Hematopoietic multipotent progenitor cell treated with erythropoietin and hydrocortisone succinate and interleukin-3 and kit ligand, for 4 days (in vitro differentiated cells): ENCODE measurements around the gene KRT86.

Experiments
- DNase-seq: peaks from one replicate; pipeline ENCODE4 v3.0.0-alpha.2; 2015

KRT86 gene

GRCh38 chr12:52274521-52275120 is at the start of gene KRT86:
TSS of gene KRT86 (plus strand) at chr12:52274645. CDS start at chr12:52301917, 27,272 bp downstream.
- DNase-seq, result no peak

- no peak for DNase-seq
These were observed 48.7 kb upstream of the KRT86 start for GRCh38 chr12:52225752-52226151.

GRCh38 chr12:52226446-52226845 is 48.0 kb upstream of the KRT86 start:
- no peak for DNase-seq

- no peak for DNase-seq
These were observed 46.8 kb upstream of the KRT86 start for GRCh38 chr12:52227606-52228166.

- no peak for DNase-seq
These were observed 46.1 kb upstream of the KRT86 start for GRCh38 chr12:52228366-52228765.

GRCh38 chr12:52228931-52229330 is 45.5 kb upstream of the KRT86 start:
- no peak for DNase-seq

- DNase-seq, result no peak
These were observed 44.6 kb upstream of the KRT86 start for GRCh38 chr12:52229836-52230343.

- DNase-seq, result no peak
These were observed 43.8 kb upstream of the KRT86 start for GRCh38 chr12:52230364-52231281.

- no peak for DNase-seq
These were observed 42.9 kb upstream of the KRT86 start for GRCh38 chr12:52231305-52232202.

- DNase-seq, result no peak
These were observed 42.2 kb upstream of the KRT86 start for GRCh38 chr12:52232203-52232673.

GRCh38 chr12:52232674-52233461 is 41.6 kb upstream of the KRT86 start, which contains the start of gene KRT7:
TSS of gene KRT7 (plus strand) at chr12:52233243. CDS start at chr12:52233297, 54 bp downstream.
- no peak for DNase-seq

- DNase-seq, result no peak
These were observed 40.8 kb upstream of the KRT86 start for GRCh38 chr12:52233462-52234207.

- DNase-seq, result no peak
These were observed 40.1 kb upstream of the KRT86 start for GRCh38 chr12:52234223-52234810.

GRCh38 chr12:52235001-52235764 is 39.3 kb upstream of the KRT86 start:
- no peak for DNase-seq

GRCh38 chr12:52235822-52236361 is 38.6 kb upstream of the KRT86 start:
- DNase-seq, result no peak

GRCh38 chr12:52236386-52237050 is 37.9 kb upstream of the KRT86 start:
- DNase-seq, result no peak

- no peak for DNase-seq
These were observed 36.1 kb upstream of the KRT86 start for GRCh38 chr12:52238207-52238840.
